Kidney glomerular epithelial cell (primary cell): ENCODE measurements around the gene FOXD4L1.
"Not testable (repeated sequence)": the region's sequence is repeated elsewhere in the genome, so short reads cannot be mapped to it uniquely, and the experiment has no call there.

Experiments used
- DNase-seq: peaks from one replicate; lab custom pipeline; 2025; lab: John Stamatoyannopoulos, UW

The FOXD4L1 gene

GRCh38 chr2:113524986-113525385, 26.5 kb downstream of the FOXD4L1 start:
- not testable (repeated sequence) for DNase-seq

GRCh38 chr2:113527350-113528045, 29.0 kb downstream of the FOXD4L1 start:
- not testable (repeated sequence) for DNase-seq

GRCh38 chr2:113528126-113528525, 29.7 kb downstream of the FOXD4L1 start:
- not testable (repeated sequence) for DNase-seq

- not testable (repeated sequence) for DNase-seq
These were observed 30.4 kb downstream of the FOXD4L1 start for GRCh38 chr2:113528904-113529303.

- DNase-seq, result not testable (repeated sequence)
These were observed 34.5 kb downstream of the FOXD4L1 start for GRCh38 chr2:113532991-113533390.

GRCh38 chr2:113536573-113536972, 38.1 kb downstream of the FOXD4L1 start:
- not testable (repeated sequence) for DNase-seq

- DNase-seq, result not testable (repeated sequence)
These were observed 42.4 kb downstream of the FOXD4L1 start for GRCh38 chr2:113540834-113541203.

- not testable (repeated sequence) for DNase-seq
These were observed 42.9 kb downstream of the FOXD4L1 start for GRCh38 chr2:113541204-113541975.

GRCh38 chr2:113541976-113542485, 43.6 kb downstream of the FOXD4L1 start:
- not testable (repeated sequence) for DNase-seq

GRCh38 chr2:113542529-113542928, 44.1 kb downstream of the FOXD4L1 start:
- DNase-seq, result not testable (repeated sequence)
